Activated T-helper 17 cell treated with anti-CD3 and anti-CD28 coated beads, Interleukin-2, amount 50 U/mL, for 72 hours (primary cell): ENCODE measurements around the gene NDEL1. TPM values are rescaled to one million over a fixed set of nuclear protein-coding genes. Genes with fewer than 3 reads are reported as not detected.
"Not testable (repeated sequence)": the region's sequence is repeated elsewhere in the genome, so short reads cannot be mapped to it uniquely, and the experiment has no call there.

Experiments used
- ATAC-seq: fragments of 150-1000 bp; cut with Tn5 transposase; replicated peaks from 2 replicates; pipeline ENCODE4 v1.10.0; 2021; ENCODE audit warnings: mild to moderate bottlenecking, moderate library complexity
- H3K27ac Mint-ChIP-seq: one replicate; pipeline ENCODE4 v1.8.0; 2022; ENCODE audit warnings: mixed read lengths
- H3K27me3 Mint-ChIP-seq: one replicate; pipeline ENCODE4 v1.8.0; 2022; ENCODE audit warnings: mixed read lengths
- H3K36me3 Mint-ChIP-seq: one replicate; pipeline ENCODE4 v1.8.0; 2022; ENCODE audit warnings: low read depth, mild to moderate bottlenecking, mixed read lengths
- H3K4me1 Mint-ChIP-seq: one replicate; pipeline ENCODE4 v1.8.0; 2022; ENCODE audit warnings: mixed read lengths
- H3K4me3 Mint-ChIP-seq: one replicate; pipeline ENCODE4 v1.8.0; 2022; ENCODE audit warnings: mild to moderate bottlenecking, mixed read lengths
- H3K9me3 Mint-ChIP-seq: one replicate; pipeline ENCODE4 v1.8.0; 2022; ENCODE audit warnings: mixed read lengths
- total RNA-seq, 2 donors: library from RNA; stranded (reverse); gene quantifications; one replicate each; pipeline ENCODE4 v1.2.3, GENCODE V29; 2022

The NDEL1 gene, protein sequence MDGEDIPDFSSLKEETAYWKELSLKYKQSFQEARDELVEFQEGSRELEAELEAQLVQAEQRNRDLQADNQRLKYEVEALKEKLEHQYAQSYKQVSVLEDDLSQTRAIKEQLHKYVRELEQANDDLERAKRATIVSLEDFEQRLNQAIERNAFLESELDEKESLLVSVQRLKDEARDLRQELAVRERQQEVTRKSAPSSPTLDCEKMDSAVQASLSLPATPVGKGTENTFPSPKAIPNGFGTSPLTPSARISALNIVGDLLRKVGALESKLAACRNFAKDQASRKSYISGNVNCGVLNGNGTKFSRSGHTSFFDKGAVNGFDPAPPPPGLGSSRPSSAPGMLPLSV
- total RNA-seq = 10 to 100 TPM; 71.9 to 74.1 TPM

DNA sequence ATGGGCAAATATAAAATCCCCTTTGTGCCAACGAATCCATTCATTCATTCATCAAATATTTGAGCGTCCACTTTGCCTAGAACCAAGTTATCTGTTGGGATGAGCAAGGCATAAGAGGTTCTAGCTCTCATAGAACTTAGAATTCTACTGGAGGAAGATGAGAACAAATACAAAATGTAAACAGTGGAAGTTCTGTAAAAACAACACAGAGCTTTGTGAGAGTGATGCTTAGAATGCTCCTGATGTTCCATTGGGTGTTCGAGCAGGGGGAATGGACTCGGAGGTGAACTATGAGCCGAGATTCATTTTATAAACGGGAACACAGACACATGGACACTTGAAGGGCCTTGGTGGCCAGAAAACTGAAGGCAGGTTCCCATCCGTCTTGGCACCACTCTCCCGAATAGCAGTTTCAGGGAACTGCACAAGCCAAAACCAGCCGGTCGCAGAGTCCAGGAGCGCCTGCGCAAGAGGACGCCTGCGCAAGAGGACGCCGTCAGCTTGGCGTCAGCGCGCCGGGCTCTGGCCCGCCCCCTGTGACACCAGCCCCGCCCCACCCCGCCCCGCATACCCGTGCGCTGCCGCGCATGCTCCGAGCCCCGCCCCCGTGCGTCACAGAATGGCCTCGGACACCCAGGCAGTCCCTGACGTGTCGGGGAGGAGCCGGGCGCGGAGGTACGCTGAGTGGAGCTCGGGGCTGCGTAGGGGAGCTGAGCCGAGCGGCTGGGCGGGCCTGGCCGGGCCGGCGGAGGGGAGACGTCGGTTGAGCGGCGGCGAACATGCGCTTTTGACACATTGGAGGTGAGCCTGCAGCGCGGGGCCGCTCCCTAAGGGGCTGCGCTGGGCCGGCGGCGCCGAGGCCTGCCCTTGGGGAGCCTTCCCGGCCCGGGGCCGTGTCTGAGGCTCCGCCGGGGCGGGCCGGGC lies at the start of gene NDEL1:
Gene NDEL1, plus strand, starts transcription at position 640 of the 924 bp plus-strand sequence. CDS start 8,388 bp downstream, outside the sequence.
- H3K27ac Mint-ChIP-seq = peak within 1 kb of the TSS; percentile 99
- peak within 1 kb of the TSS; percentile 100 for H3K4me3 Mint-ChIP-seq
- peaks cover 39% of the 10 kb centered on the region for H3K36me3 Mint-ChIP-seq
- H3K9me3 Mint-ChIP-seq = no peaks in the 10 kb centered on the region
- ATAC-seq = peak; percentile 97
- H3K4me1 Mint-ChIP-seq = peaks cover 6% of the 10 kb centered on the region
- H3K27me3 Mint-ChIP-seq = no peaks in the 10 kb centered on the region

DNA sequence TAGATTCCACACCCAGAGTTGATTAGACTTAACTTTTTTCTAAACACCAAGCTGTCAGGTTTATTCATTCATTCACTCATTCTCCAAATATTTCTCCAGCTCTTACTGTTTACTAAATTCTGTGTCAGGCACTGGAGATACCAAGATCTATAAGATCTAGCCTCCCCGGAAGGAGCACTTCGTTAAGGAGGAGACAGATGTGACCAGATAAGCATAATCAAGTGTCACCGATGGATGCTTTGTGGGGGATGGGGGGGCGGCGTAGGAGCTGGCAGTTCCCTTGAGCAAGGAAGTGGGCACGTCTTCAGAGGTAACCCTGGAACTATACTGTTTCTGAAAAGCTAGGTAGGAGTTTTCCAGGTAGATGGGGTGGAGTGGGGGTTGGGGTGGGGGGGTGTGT lies 48.8 kb upstream of the NDEL1 start:
- peaks cover 15% of the 10 kb centered on the region for H3K36me3 Mint-ChIP-seq
- H3K4me1 Mint-ChIP-seq = peaks cover 8% of the 10 kb centered on the region
- no peaks in the 10 kb centered on the region for H3K27me3 Mint-ChIP-seq
- H3K27ac Mint-ChIP-seq = no peak overlapping the region
- H3K9me3 Mint-ChIP-seq = no peaks in the 10 kb centered on the region
- H3K4me3 Mint-ChIP-seq = no peak overlapping the region
- ATAC-seq = no peak

DNA sequence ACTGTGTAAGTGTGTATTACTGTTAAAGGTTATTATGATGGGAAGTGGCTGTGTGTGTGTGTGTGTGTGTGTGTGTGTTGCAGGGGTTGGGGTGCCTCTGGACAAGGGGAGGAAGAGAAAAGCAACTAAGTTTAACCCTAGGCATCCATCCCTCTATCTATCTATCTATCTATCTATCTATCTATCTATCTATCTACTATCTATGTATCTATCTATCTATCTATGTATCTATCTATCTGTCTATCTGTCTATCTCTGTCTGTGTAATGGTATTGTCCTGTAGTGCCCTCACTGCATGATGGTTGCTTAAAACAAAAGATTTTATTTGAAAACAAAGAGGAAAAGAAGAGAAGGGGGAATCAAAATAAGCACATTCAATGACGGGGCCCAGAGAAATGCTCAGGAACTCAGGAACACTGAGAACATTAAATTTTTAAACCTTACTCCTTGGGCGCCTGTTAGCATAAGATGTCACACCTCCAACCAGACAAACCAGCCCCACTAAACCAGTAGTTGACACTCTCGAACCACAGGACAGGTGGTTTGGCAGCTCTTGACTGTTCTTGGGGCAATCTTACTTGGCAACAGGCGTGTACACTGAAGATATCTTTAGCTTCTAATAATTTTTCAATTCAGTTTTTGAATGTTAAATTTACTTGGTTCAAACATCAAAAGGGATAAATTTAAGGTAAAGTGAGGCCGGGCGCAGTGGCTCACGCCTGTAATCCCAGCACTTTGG lies 47.6 kb upstream of the NDEL1 start:
- H3K9me3 Mint-ChIP-seq = no peaks in the 10 kb centered on the region
- no peaks in the 10 kb centered on the region for H3K27me3 Mint-ChIP-seq
- peaks cover 8% of the 10 kb centered on the region for H3K4me1 Mint-ChIP-seq

DNA sequence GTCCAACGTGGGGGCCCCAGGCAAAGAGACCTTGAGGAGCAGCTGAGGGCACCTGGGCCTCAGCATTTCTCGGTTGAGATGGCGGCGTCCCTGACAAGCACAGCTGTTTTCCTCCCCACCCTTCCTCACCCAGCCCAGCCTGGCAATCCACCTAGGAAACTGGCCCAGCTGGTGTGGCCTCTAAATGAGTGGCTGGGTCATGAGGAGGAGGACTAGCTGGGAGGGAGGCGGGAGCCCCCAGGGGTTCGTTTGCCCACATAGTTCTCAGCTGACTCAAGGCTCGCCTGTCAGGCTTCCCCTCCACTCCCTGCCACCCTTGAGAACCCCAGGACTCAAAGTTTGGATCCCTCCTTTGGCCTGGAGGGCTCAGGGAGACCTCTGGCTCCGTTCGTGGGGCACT lies 44.0 kb upstream of the NDEL1 start:
- Mint-ChIP-seq H3K27me3 (no peaks in the 10 kb centered on the region), H3K36me3 (no peaks in the 10 kb centered on the region), H3K4me1 (peaks cover 5% of the 10 kb centered on the region), H3K9me3 (no peaks in the 10 kb centered on the region), H3K4me3 (no peak overlapping the region), H3K27ac (no peak overlapping the region)
- no peak for ATAC-seq

More for the DNA sequence above, 47.6 kb upstream of the NDEL1 start:
- H3K27ac Mint-ChIP-seq = peak overlapping the region; percentile 35
- peaks cover 3% of the 10 kb centered on the region for H3K36me3 Mint-ChIP-seq
- H3K4me3 Mint-ChIP-seq = no peak overlapping the region
- ATAC-seq = no peak

DNA sequence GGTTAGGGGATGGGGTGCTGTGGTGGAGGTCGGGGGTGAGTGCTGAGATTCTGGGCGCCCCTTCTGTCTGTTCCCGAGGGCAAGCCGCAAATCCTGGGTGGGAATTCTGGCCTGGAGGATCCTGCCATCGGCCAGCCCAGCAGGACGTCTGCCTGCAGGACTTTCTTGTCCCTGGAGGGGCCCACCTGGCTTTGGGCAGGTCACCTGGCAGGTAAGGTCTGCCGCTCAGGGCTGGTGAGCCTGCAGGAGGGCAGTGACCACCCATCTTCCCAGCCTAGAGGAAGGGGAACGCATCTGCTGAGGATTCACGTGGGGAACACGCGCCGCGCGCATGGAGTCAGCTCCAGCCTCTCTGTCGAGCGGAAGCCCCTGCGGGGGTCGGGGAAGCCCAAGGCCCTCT lies 43.4 kb upstream of the NDEL1 start:
- H3K4me1 Mint-ChIP-seq = peaks cover 5% of the 10 kb centered on the region
- ATAC-seq = no peak

DNA sequence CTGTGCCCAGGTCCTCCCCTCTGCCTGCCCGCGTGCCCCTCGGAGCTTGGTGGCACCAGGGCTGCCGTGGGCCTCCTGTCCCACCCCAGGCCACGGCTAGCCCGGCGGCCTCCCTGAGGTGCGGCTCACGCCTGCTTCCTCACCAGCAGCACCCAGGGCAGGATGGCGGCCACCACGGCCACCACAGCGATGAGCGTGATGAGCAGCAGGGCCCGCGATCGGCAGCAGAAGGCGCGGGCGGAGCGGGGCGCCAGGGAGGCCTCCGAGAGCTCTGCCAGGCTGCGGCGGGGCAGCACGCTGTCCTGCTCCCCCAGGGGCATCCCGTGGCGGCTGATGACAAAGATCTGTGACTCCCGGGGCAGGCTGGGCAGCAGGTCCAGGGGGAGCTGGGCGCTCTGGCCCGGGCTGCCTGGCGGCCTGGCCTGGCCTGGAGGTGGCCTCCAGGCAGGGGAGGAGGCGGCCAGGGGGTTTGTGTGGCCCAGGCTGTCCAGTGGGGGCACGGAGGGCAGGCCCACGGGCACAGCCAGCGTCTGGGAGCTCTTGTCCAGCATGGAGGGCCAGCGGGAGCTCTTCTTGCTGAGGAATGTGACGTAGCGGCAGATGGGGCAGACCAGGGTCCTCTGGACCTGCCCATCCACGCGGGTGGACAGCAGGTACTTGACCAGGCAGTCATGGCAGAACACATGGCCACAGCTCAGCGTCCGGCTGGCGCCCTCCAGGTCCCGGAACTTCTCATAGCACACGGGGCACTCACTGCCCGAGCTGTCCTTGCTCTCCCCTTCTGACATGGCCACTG lies 42.8 kb upstream of the NDEL1 start:
- Mint-ChIP-seq H3K27ac (peak overlapping the region; percentile 90), H3K4me3 (peak overlapping the region; percentile 49), H3K27me3 (peaks cover 3% of the 10 kb centered on the region), H3K4me1 (peaks cover 5% of the 10 kb centered on the region), H3K36me3 (no peaks in the 10 kb centered on the region), H3K9me3 (no peaks in the 10 kb centered on the region)
- no peak for ATAC-seq

More for the DNA sequence above, 43.4 kb upstream of the NDEL1 start:
- H3K9me3 Mint-ChIP-seq = no peaks in the 10 kb centered on the region
- H3K4me3 Mint-ChIP-seq = no peak overlapping the region
- no peaks in the 10 kb centered on the region for H3K36me3 Mint-ChIP-seq
- no peaks in the 10 kb centered on the region for H3K27me3 Mint-ChIP-seq
- H3K27ac Mint-ChIP-seq = no peak overlapping the region

DNA sequence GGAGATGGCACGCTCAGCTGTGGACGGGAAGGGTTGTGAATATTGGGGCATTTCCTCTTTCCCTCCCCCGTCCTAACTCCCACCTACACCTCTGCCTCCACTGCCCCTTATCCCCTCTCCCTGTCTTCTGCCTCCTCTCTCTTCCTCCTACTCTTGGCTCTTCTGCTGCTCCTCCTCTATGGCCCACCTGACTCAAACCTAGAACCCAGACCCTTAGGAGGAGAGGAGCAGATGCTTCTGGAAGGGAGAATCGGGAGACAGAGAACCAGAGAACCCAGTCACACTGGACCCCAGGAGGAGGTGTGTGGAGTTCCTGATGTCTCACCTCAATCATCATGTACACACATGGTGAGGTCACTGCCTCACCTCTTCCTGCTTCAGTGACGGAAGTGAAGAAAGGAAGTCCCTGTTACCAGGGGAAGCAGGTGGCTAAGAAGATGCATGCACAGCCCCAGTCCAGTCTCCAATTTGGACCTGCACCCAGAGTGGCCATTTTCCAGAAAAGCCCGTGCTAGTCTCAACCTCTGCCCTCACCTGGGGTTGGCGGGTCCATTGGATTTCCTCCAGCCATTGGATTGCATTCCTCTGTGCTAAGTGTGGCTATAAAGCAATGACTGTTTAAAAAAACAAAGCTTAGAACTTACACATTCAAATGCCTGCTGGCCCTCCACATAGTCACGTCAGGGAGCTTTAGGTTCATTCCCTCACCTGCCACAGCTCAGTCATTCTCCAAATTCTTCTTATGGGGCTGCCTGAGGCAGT lies 42.0 kb upstream of the NDEL1 start:
- H3K4me3 Mint-ChIP-seq = peak overlapping the region; percentile 49

DNA sequence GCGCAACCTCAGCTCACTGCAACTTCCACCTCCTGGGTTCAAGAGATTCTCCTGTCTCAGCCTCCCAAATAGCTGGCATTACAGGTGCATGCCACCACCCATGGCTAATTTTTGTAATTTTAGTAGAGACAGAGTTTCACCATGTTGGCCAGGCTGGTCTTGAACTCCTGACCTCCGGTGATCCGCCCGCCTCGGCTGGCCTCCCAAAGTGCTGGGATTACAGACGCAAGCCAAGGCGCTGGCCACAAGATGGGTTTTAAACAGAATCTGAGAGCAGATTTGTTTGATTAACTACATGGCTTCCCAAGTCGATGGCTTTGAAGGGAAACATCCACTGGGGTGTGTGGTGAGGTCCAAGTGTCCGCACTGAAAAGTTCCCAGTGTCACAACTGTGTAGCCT lies 41.2 kb upstream of the NDEL1 start:
- H3K4me3 Mint-ChIP-seq, H3K4me1 Mint-ChIP-seq, ATAC-seq, H3K27me3 Mint-ChIP-seq, H3K9me3 Mint-ChIP-seq, H3K36me3 Mint-ChIP-seq, H3K27ac Mint-ChIP-seq: not testable (repeated sequence)

More for the DNA sequence above, 42.0 kb upstream of the NDEL1 start:
- H3K27ac Mint-ChIP-seq = peak overlapping the region; percentile 90
- peak; percentile 98 for ATAC-seq
- peaks cover 5% of the 10 kb centered on the region for H3K4me1 Mint-ChIP-seq
- peaks cover 6% of the 10 kb centered on the region for H3K27me3 Mint-ChIP-seq
- H3K9me3 Mint-ChIP-seq = no peaks in the 10 kb centered on the region
- H3K36me3 Mint-ChIP-seq = no peaks in the 10 kb centered on the region

DNA sequence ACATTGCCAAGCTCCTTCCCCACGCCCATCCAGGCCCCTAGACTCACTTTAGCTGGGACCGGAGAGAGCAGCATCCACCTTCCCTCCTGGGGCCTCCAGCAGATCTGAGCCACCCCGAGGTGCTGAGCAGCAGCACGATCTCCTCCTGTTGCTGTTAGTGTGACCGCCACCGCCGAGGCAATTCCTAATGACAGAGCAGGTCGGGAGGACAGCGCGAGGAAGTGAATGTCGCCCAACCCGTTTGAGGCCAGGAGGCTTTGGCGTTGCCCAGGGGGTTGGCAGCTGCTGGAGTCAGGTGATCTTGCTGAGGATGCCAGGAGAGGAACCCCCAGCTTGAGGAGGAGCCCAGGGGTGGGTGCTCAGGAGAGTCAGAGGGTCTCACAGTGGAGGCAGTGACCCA lies 38.0 kb upstream of the NDEL1 start, which contains the start of gene RNF222:
Gene RNF222, minus strand, starts transcription at position 192 of the 400 bp plus-strand sequence. CDS start 4,366 bp downstream, outside the sequence.
- peaks cover 14% of the 10 kb centered on the region for H3K27me3 Mint-ChIP-seq
- H3K4me3 Mint-ChIP-seq = no peak within 1 kb of the TSS
- no peak within 1 kb of the TSS for H3K27ac Mint-ChIP-seq
- no peak for ATAC-seq
- peaks cover 5% of the 10 kb centered on the region for H3K4me1 Mint-ChIP-seq
- no peaks in the 10 kb centered on the region for H3K36me3 Mint-ChIP-seq
- H3K9me3 Mint-ChIP-seq = no peaks in the 10 kb centered on the region

DNA sequence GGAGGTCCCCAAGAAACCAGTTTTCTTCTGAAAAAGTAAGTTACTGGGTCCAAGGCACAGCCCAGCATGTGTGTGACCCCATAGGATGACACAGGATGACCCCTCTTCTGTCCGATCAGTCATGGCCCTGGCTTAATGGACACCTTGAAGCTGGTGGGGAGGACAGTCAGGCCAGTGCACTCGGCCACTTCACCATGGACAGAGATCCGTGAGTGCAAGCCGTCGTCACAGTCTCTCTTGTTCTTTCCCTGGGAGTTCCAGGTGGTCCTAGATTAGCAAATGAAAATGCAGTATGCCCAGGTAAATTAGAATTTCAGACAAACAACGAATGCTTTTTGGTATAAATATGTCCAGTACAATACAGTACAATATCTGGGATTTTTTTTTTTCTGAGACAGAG lies 36.7 kb upstream of the NDEL1 start:
- Mint-ChIP-seq H3K27ac (no peak overlapping the region), H3K4me3 (no peak overlapping the region), H3K4me1 (no peaks in the 10 kb centered on the region), H3K9me3 (no peaks in the 10 kb centered on the region), H3K27me3 (peaks cover 19% of the 10 kb centered on the region), H3K36me3 (no peaks in the 10 kb centered on the region)
- ATAC-seq = no peak

DNA sequence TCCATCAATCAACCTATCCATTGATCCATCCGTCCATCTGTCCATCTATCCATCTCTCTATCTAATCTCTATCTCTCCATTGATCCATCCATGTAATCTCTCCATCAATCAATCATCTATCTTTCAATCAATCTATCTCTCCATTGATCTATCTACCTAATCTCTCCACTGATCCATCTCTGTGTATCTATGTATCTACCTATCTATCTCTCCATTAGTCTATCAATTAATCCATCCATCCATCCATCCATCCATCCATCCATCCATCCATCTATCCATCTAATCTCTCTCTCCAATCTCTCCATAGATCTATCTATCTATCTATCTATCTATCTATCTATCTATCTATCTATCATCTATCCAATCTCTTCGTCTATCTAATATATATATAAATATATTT lies 34.6 kb upstream of the NDEL1 start:
- H3K9me3 Mint-ChIP-seq = no peaks in the 10 kb centered on the region
- H3K27me3 Mint-ChIP-seq = peaks cover 19% of the 10 kb centered on the region

DNA sequence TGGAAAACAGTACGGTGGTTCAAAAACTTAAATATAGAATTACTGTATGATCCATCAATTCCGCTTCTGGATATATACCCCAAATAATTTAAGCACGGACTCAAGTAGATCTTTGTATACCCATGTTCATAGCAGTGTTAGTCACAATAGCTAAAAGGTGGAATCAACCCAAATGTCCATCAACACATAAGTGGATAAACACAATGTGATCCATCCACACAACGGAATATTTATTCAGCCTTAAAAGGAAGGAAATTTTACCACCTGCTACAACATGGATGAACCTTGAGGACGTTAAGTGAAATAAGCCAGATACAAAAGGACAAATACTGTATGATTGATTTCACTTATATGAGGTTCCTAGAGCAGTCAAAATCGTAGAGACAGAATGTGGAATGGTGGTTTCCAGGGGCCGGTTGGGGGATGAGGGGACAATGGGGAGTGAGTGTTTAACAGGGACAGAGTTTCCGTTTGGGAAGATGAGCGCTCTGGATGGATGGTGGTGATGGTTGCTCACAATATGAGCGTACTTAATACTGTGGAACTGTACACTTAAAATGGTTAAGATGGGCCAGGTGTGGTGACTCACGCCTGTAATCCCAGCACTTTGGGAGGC lies 32.7 kb upstream of the NDEL1 start:
- Mint-ChIP-seq H3K27ac (no peak overlapping the region), H3K27me3 (peaks cover 15% of the 10 kb centered on the region), H3K36me3 (no peaks in the 10 kb centered on the region), H3K4me1 (no peaks in the 10 kb centered on the region), H3K9me3 (no peaks in the 10 kb centered on the region), H3K4me3 (no peak overlapping the region)
- no peak for ATAC-seq

More for the DNA sequence above, 34.6 kb upstream of the NDEL1 start:
- H3K27ac Mint-ChIP-seq = no peak overlapping the region
- H3K4me3 Mint-ChIP-seq = no peak overlapping the region
- ATAC-seq = no peak
- H3K4me1 Mint-ChIP-seq = no peaks in the 10 kb centered on the region
- H3K36me3 Mint-ChIP-seq = no peaks in the 10 kb centered on the region
